ENCODE measurements around the gene VPREB3. TPM values are rescaled to one million over a fixed set of nuclear protein-coding genes. Genes with fewer than 3 reads are reported as not detected.

VPREB3 gene
- total RNA-seq, 2 donors from 2014 or later: not detected

- no peak for TF ChIP-seq CTCF (IDR thresholded peaks at IDR 0.05)
- TF ChIP-seq POLR2A (IDR thresholded peaks at IDR 0.05): no peak
- H3K4me1 ChIP-seq: peaks cover 32% of the 10 kb centered on the region
- DNase-seq (no peak), ATAC-seq (no peak)
- intact Hi-C loops (cut with DNase I): no loop called here
- H3K27me3 ChIP-seq: no peaks in the 10 kb centered on the region
- no peaks in the 10 kb centered on the region for H3K9me3 ChIP-seq
- peaks cover 0 to 18% of the 10 kb centered on the region in 2 donors for H3K36me3 ChIP-seq (replicated peaks in 1 of 2; ENCODE audit: insufficient read depth in 1 of 2, low read depth in 2 of 2)
- 77 to 78% methylated on average over 9 to 11 of the region's 11 CpGs for WGBS, 2 donors
- H3K27ac ChIP-seq: no peak overlapping the region
- no peak overlapping the region for H3K4me3 ChIP-seq
These were observed 36.9 kb upstream of the VPREB3 start for GRCh38 chr22:23790819-23791737.

- Histone ChIP-seq H3K27ac (peak overlapping the region in 1 of 4 donors; percentile 6), H3K4me1 (peaks cover 34% of the 10 kb centered on the region), H3K9me3 (no peaks in the 10 kb centered on the region), H3K27me3 (no peaks in the 10 kb centered on the region), H3K4me3 (no peak overlapping the region), H3K36me3 (replicated peaks in 1 of 2; ENCODE audit: insufficient read depth in 1 of 2, low read depth in 2 of 2) (peaks cover 0 to 10% of the 10 kb centered on the region in 2 donors)
- intact Hi-C loops (cut with DNase I): no loop called here
- WGBS, 2 donors: 51 to 63% methylated on average over 4 of the region's 4 CpGs
- DNase-seq (no peak), ATAC-seq (no peak)
- TF ChIP-seq POLR2A (IDR thresholded peaks at IDR 0.05) (no peak), CTCF (IDR thresholded peaks at IDR 0.05) (peak in 1 of 7 experiments; percentile 3)
These were observed 35.4 kb upstream of the VPREB3 start for GRCh38 chr22:23789638-23790037.

- Histone ChIP-seq H3K4me3 (no peak overlapping the region), H3K9me3 (no peaks in the 10 kb centered on the region), H3K36me3 (replicated peaks in 1 of 2; ENCODE audit: insufficient read depth in 1 of 2, low read depth in 2 of 2) (peaks cover 0 to 5% of the 10 kb centered on the region in 2 donors), H3K27me3 (no peaks in the 10 kb centered on the region), H3K4me1 (peaks cover 39% of the 10 kb centered on the region), H3K27ac (peak overlapping the region in 1 of 4 donors; percentile 6)
- WGBS, 2 donors: 37 to 50% methylated on average over 4 of the region's 4 CpGs
- intact Hi-C loops (cut with DNase I): no loop called here
- DNase-seq: peak in 1 of 4 donors; percentile 38
- TF ChIP-seq POLR2A (IDR thresholded peaks at IDR 0.05) (no peak), CTCF (IDR thresholded peaks at IDR 0.05) (no peak)
- ATAC-seq: no peak
These were observed 34.9 kb upstream of the VPREB3 start for GRCh38 chr22:23789121-23789520.

GRCh38 chr22:23787910-23788309 lies 33.7 kb upstream of the VPREB3 start:
- peaks cover 49% of the 10 kb centered on the region for H3K4me1 ChIP-seq

More at GRCh38 chr22:23787910-23788309, 33.7 kb upstream of the VPREB3 start:
- intact Hi-C loops (cut with DNase I): no loop called here
- DNase-seq (no peak), ATAC-seq (no peak)
- Histone ChIP-seq H3K36me3 (replicated peaks in 1 of 2; ENCODE audit: insufficient read depth in 1 of 2, low read depth in 2 of 2) (peaks cover 0 to 2% of the 10 kb centered on the region in 2 donors), H3K27me3 (no peaks in the 10 kb centered on the region), H3K9me3 (no peaks in the 10 kb centered on the region), H3K27ac (peak overlapping the region in 2 of 4 donors; percentile 96 to 100), H3K4me3 (peak overlapping the region; percentile 77 to 79)
- TF ChIP-seq CTCF (IDR thresholded peaks at IDR 0.05): no peak
- no peak for TF ChIP-seq POLR2A (IDR thresholded peaks at IDR 0.05)
- 59 to 66% methylated on average over 3 of the region's 3 CpGs for WGBS, 2 donors

Data from body of pancreas (tissue), 4 donors.